ENCODE results near the gene BSG.

Gene BSG

GRCh38 chr19:540867-541637 is 31.3 kb upstream of the BSG start:
- DNase-seq = no peak

GRCh38 chr19:541699-542098 is 30.7 kb upstream of the BSG start:
- DNase-seq = no peak

- DNase-seq = no peak
Measured at GRCh38 chr19:542173-542866, 30.1 kb upstream of the BSG start.

DNA sequence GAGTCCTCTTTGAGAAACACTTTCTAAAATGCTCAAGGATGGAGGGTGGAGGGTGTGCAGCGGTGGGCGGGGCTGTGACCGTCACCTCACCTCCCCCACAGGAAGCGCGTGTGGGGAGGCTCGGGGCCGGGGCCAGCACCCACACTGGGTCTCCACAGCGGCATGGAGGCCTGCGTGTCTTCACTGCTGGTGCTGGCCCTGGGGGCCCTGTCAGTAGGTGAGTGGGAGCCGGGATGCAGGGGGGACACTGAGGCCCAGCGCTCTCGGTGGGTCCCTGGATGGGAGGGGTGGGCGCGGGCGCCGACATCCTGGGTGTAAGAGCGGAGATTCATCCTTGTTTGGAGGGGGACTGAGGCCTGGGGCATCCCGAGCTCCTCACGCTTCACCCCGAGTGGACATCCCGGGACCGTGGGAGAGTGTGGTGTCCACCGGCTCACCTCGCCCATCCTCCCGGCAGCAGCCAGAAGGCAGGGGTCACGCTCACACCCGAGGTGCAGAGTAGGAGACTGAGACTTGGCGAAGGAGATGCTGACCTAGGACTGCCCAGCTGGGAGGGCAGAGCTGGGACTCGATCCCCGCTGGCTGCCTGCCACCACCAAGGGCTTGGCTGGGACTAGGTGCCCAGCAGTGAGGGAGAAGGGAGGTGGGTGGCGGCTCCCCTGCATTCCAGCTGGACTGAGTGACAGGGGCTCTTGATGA is 28.3 kb upstream of the BSG start, which contains the start of gene GZMM:
TSS of gene GZMM (plus strand) at position 144 of the 699 bp plus-strand sequence. CDS start at position 163, 19 bp downstream.
- no peak for DNase-seq

GRCh38 chr19:547117-547516 is 25.3 kb upstream of the BSG start:
- no peak for DNase-seq

- DNase-seq = no peak
Measured at GRCh38 chr19:547836-548720, 24.3 kb upstream of the BSG start.

DNA sequence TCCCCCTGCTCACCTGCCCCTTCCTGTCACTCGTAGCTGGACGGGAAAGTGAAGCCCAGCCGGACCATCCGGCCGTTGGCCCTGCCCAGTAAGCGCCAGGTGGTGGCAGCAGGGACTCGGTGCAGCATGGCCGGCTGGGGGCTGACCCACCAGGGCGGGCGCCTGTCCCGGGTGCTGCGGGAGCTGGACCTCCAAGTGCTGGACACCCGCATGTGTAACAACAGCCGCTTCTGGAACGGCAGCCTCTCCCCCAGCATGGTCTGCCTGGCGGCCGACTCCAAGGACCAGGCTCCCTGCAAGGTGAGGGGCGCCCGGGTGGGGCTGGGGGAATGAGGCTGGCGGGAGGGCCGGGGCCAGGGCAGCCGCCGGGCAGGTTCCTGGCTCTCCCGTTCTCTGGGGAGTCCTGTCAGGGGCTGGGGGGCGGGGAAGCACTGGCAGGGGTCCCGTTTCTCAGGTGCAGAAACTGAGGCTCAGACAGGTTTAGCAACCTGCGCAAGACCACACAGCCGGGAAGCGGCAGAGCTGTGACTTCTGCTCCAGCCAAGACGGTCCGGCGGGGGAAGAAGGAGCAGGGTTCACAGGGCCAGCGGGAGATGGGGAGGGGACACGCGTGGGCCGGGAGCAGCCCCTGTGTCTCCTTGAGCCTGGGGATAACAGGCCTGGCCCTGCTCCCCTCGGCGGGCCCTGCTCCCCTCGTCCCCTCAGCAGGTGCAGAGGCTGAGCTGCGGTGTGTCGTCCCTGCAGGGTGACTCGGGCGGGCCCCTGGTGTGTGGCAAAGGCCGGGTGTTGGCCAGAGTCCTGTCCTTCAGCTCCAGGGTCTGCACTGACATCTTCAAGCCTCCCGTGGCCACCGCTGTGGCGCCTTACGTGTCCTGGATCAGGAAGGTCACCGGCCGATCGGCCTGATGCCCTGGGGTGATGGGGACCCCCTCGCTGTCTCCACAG is 23.2 kb upstream of the BSG start:
- DNase-seq = no peak

DNA sequence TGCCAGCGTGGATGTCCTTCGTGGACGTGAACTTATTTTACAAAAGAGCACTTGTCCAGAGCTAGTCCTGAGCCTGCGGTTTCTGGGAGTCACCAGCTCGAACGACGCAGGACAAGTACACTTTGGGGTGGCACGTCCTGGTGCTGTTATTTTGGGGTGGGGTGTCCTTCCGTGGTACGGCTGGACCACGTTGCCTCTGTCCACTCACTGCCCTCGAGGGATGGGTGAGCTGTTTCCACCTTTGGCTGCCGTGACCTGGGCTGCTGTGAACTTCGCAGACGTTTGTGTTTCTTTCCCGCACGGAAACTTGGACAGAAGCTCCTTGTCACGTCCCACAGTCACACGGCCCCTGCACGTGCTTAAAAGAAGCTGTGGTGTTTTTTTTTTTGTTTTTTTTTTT is 17.6 kb upstream of the BSG start:
- DNase-seq = no peak

- no peak for DNase-seq
Measured at GRCh38 chr19:555474-555808, 17.0 kb upstream of the BSG start.

GRCh38 chr19:556611-557382 is 15.6 kb upstream of the BSG start:
- DNase-seq = no peak

- DNase-seq = no peak
Measured at GRCh38 chr19:558770-559439, 13.5 kb upstream of the BSG start.

DNA sequence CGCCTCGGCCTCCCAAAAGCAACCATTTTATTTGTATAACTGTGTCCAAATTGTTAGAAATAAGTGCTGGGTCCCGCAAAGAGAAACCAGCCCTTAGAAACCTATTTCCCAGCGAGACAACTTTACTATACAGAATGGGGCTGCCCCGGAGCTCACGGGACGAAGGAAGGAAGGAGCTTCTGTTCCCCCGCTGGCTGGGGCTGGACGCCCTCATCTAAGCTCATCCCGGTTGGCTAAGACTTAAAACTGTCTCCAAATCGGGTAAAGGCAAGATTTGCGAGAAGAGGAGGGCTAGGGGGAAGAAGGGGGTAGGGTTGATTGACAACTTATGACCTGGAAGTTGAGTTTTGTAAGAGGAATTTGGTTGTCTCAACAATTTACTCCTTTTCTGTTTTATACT is 12.3 kb upstream of the BSG start:
- DNase-seq = no peak

GRCh38 chr19:566403-566802 is 6.0 kb upstream of the BSG start:
- peak; percentile 99 for DNase-seq

- DNase-seq = no peak
Measured at GRCh38 chr19:566844-567243, 5.6 kb upstream of the BSG start.

DNA sequence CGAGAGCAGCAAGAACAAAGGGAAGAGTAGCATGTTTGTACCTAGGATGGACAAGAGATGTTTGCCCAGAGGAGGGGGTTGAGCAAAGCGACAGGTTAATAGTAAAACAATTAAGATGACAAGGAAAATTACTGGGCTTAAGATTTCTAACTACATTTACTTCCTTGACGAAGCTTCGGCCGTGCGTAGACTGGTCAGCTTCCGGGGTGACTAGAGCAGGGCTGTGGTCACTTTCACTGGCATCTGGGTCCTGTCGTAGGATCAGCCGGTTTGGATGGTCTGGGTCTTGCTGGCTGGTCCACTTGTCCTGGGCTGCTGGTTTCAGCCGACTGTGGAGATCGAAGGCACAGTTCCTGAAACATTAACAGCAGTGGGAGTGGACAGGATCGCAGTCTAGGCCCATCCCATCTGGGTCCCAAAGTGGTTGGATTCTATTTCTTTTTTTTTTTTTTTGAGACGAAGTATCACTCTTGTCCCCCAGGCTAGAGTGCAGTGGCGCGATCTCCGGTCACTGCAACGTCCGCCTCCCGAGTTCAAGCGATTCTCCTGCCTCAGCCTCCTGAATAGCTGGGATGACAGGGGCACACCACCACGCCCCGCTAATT is 5.0 kb upstream of the BSG start:
- DNase-seq = no peak

DNA sequence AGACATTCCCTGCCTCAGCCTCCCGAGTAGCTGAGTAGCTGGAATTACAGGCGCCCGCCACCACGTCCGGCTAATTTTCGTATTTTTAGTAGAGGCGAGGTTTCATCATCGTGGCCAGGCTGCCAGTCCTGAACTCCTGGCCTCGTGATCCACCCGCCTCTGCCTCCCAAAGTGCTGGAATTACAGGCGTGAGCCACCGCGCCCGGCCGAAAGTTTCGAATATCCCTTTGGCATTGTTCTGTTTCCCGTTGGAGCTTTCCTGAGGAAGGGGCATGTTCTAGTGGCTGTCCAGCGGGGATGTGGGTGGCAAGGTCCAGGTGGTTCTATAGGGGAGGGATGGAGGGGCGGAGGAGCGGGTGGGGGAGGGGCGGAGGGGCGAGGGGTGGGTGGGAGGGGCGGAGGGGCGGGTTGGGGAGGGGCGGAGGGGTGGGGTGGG is 2.1 kb upstream of the BSG start:
- DNase-seq = no peak

DNA sequence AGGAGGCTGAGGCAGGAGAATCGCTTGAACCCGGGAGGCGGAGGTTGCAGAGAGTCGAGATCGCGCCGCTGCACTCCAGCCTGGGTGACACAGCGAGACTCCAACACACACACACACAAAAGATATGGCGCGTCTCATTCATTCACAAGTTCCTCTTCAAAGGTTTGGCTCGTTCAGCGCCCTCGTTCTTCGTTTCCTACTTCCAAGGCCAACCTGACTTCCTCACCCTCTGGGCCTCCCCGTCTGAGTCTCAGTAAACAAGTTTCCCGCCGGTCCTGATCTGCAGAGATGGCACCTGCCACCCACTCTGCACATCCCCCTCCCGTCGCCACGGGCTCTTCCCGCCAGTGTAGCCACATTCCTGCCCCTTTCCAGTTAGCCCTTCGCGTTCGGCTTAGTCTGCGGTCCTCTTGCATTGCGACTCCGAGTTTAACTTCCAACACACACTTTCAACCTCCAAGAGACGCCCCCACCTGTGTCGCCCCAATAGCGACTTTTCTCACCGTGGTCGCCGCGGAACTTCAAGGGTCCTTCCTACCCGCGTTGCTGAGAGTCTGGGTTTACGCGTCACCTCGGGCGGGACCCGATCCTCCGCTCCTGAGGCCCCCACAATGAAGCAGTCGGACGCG is 1.3 kb upstream of the BSG start:
- DNase-seq = peak; percentile 57 to 64

GRCh38 chr19:571566-571974 is 826 bp upstream of the BSG start:
- DNase-seq = peak; percentile 62 to 63
